ENCODE measurements around the gene NAGPA. TPM values are rescaled to one million over a fixed set of nuclear protein-coding genes. Genes with fewer than 3 reads are reported as not detected.

NAGPA gene
- total and polyA plus RNA-seq, 2 experiments from 2014 or later, result 10.8 to 24.6 TPM

- no peak for TF ChIP-seq CTCF (IDR thresholded peaks at IDR 0.05; ENCODE audit: low read depth, low read length)
- Histone ChIP-seq H3K36me3 (no peaks in the 10 kb centered on the region), H3K27me3 (peaks cover 21% of the 10 kb centered on the region), H3K4me3 (no peak overlapping the region), H3K27ac (peak overlapping the region; percentile 49), H3K4me1 (ENCODE audit: low read depth) (peaks cover 10% of the 10 kb centered on the region), H3K9me3 (ENCODE audit: low read depth) (no peaks in the 10 kb centered on the region)
- DNase-seq (ENCODE audit: low read depth in 1 of 2, low spot score in 1 of 2), result peak in 1 of 2 donors; percentile 44
These were observed 51.5 kb downstream of the NAGPA start for GRCh38 chr16:4982056-4982867.

GRCh38 chr16:4981473-4981872 lies 52.3 kb downstream of the NAGPA start:
- no peak for TF ChIP-seq CTCF (IDR thresholded peaks at IDR 0.05; ENCODE audit: low read depth, low read length)
- Histone ChIP-seq H3K36me3 (no peaks in the 10 kb centered on the region), H3K27ac (peak overlapping the region; percentile 49), H3K9me3 (ENCODE audit: low read depth) (no peaks in the 10 kb centered on the region), H3K4me3 (no peak overlapping the region), H3K27me3 (peaks cover 13% of the 10 kb centered on the region), H3K4me1 (ENCODE audit: low read depth) (peaks cover 9% of the 10 kb centered on the region)
- DNase-seq (ENCODE audit: low read depth in 1 of 2, low spot score in 1 of 2), result no peak

GRCh38 chr16:4980691-4981090 lies 53.0 kb downstream of the NAGPA start:
- no peak for DNase-seq (ENCODE audit: low read depth in 1 of 2, low spot score in 1 of 2)
- no peaks in the 10 kb centered on the region for H3K36me3 ChIP-seq
- H3K9me3 ChIP-seq (ENCODE audit: low read depth), result no peaks in the 10 kb centered on the region
- no peak overlapping the region for H3K27ac ChIP-seq
- peaks cover 5% of the 10 kb centered on the region for H3K27me3 ChIP-seq
- peaks cover 9% of the 10 kb centered on the region for H3K4me1 ChIP-seq (ENCODE audit: low read depth)
- no peak for TF ChIP-seq CTCF (IDR thresholded peaks at IDR 0.05; ENCODE audit: low read depth, low read length)
- H3K4me3 ChIP-seq, result no peak overlapping the region

GRCh38 chr16:4979736-4980660 lies 53.7 kb downstream of the NAGPA start:
- Histone ChIP-seq H3K9me3 (ENCODE audit: low read depth) (no peaks in the 10 kb centered on the region), H3K36me3 (no peaks in the 10 kb centered on the region), H3K27ac (no peak overlapping the region)

More at GRCh38 chr16:4979736-4980660, 53.7 kb downstream of the NAGPA start:
- no peak for DNase-seq (ENCODE audit: low read depth in 1 of 2, low spot score in 1 of 2)
- TF ChIP-seq CTCF (IDR thresholded peaks at IDR 0.05; ENCODE audit: low read depth, low read length), result no peak
- H3K4me3 ChIP-seq, result no peak overlapping the region
- H3K4me1 ChIP-seq (ENCODE audit: low read depth), result peaks cover 9% of the 10 kb centered on the region
- H3K27me3 ChIP-seq, result no peaks in the 10 kb centered on the region

Data from cardiac muscle cell (in vitro differentiated cells and primary cell).